Testis (tissue), 2 donors: ENCODE data around the gene NLGN1.

Experiments used
- CTCF ChIP-seq, 3 experiments: fragments of 450-650 bp in 2 of 3; fragments of 200-600 bp in 1 of 3; sonication (generic) in 1 of 3; IDR thresholded peaks; one replicate each; pipeline ENCODE4 v1.5.1; 2016 to 2019; ENCODE audit warnings: antibody characterized with exemption in 3 of 3, mild to moderate bottlenecking in 2 of 3, moderate library complexity in 1 of 3
- POLR2A ChIP-seq: fragments of 450-650 bp; IDR thresholded peaks from one replicate; pipeline ENCODE4 v1.6.1; 2017; ENCODE audit warnings: antibody characterized with exemption, mild to moderate bottlenecking, moderate library complexity

DNA sequence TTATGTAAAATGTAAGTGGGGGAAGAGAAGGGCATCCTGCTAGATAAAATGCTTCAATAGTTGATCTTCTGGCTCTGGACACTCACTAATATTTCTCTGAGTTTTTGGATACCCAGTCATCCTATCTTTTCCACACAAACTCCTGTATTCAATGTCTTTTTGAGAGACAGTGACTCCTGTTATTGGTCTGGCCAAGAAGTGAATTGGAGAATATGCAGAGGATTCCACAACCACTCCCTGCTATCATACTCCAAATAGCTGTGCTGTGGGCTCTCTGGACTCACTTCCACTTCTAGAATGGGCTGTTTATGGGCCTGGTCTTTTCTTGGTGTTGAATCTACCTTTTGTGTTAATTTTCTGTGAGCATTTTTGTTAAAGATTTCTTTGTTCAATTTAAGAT, 376.8 kb downstream of the NLGN1 start:
- TF ChIP-seq POLR2A (no peak), CTCF (IDR thresholded peaks at IDR 0.05) (no peak)
